ENCODE data around the gene EBF3.

DNA sequence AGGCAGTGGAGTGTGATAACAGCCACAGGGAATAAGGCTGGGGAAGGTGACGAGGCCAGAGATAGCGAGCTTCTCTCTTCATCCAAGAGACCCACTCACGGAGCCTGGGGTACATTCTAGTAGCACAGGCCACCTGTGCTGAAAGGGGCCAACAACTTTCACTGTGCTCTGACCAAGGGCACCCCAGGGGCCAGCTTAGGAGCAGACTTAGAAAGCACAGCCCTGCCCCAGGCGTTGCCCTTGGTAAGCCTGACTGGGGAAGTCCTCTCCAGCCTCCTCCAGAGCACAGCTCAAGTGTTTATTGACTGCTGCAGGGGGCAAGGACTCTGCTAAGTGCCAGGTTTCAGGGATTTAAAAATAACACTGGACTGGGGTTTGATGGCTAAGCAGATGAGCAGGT is 44.7 kb downstream of the EBF3 start:
- TF ChIP-seq ZNF274 (IDR thresholded peaks at IDR 0.05; ENCODE audit: low read depth, low read length) (no peak), YY1 (IDR thresholded peaks at IDR 0.05; ENCODE audit: insufficient read depth, insufficient read length) (no peak)
